GM12878 (cell line): ENCODE results near the gene ADAMTSL5. TPM values are rescaled to one million over a fixed set of nuclear protein-coding genes. Genes with fewer than 3 reads are reported as not detected.

Experiments
- ATAC-seq: fragments of 200-7000 bp; cut with Tn5 transposase; 3 replicates; pipeline ENCODE4 v1.9.1; 2020; ENCODE audit warnings: mild to moderate bottlenecking, moderate library complexity
- BruUV-seq: library from RNA; stranded (reverse); fragments of 400-500 nt; replicated peaks from 2 replicates; lab custom pipeline; 2021; lab: Mats Ljungman, UMichigan
- CTCF ChIA-PET: fragments of 300-600 bp; sonication (Branson Sonifier 250); formaldehyde crosslinking; extraction: SDS; loops from one replicate; lab custom pipeline; 2021; ENCODE audit warnings: inconsistent platforms; lab: Yijun Ruan, JAX
- POLR2A ChIA-PET: fragments of 350-600 bp; formaldehyde crosslinking; extraction: SDS; loops from one replicate; lab custom pipeline; 2021; ENCODE audit warnings: inconsistent platforms; lab: Charles Lee
- RAD21 ChIA-PET: fragments of 300-600 bp; sonication (Branson Sonifier 250); formaldehyde crosslinking; loops from one replicate; lab custom pipeline; 2023; ENCODE audit warnings: antibody characterized with exemption; ENCODE audit not compliant: unreplicated experiment; lab: Charles Lee
- SMC1A ChIA-PET: fragments of 300-600 bp; sonication (Branson Sonifier 250); formaldehyde crosslinking; loops from one replicate; lab custom pipeline; 2023; ENCODE audit not compliant: unreplicated experiment, uncharacterized antibody; lab: Charles Lee
- DNase-seq: peaks from one replicate; pipeline ENCODE4 v3.0.0-alpha.2; 2011; ENCODE audit warnings: low read depth, low spot score
- FAIRE-seq: peaks from 3 replicates; lab custom pipeline; 2011; peaks lifted over from hg19 to GRCh38; lab: Jason Lieb, UNC
- H2AFZ ChIP-seq: 2 replicates; pipeline ENCODE4 v1.6.0; 2011; ENCODE audit warnings: low read depth, low read length, control low read depth; ENCODE audit not compliant: control insufficient read depth
- H3K27ac ChIP-seq: 2 replicates; pipeline ENCODE4 v1.5.1; 2011; ENCODE audit warnings: control low read depth; ENCODE audit not compliant: control insufficient read depth, insufficient read depth
- H3K27me3 ChIP-seq, 2 experiments: replicated peaks in 1 of 2; 2 replicates each; pipeline versions ENCODE4 v1.6.0 to v1.6.1; 2011; ENCODE audit warnings: low read length in 1 of 2; ENCODE audit not compliant: control insufficient read depth in 2 of 2, insufficient read depth in 2 of 2
- H3K36me3 ChIP-seq, 2 experiments: 2 replicates each; pipeline ENCODE4 v1.5.1; 2011; ENCODE audit warnings: low read length in 1 of 2; ENCODE audit not compliant: control insufficient read depth in 2 of 2, insufficient read depth in 2 of 2
- H3K4me1 ChIP-seq: 2 replicates; pipeline ENCODE4 v1.6.1; 2011; ENCODE audit warnings: mild to moderate bottlenecking, low read length, moderate library complexity, mixed read lengths; ENCODE audit not compliant: control insufficient read depth, insufficient read depth
- H3K4me2 ChIP-seq: 2 replicates; pipeline ENCODE4 v1.6.0; 2011; ENCODE audit warnings: control low read depth; ENCODE audit not compliant: control insufficient read depth, insufficient read depth
- H3K4me3 ChIP-seq: fragments of 200-600 bp; sonication (generic); 2 replicates; pipeline ENCODE4 v1.5.1; 2016
- H3K79me2 ChIP-seq: 2 replicates; pipeline ENCODE4 v1.6.0; 2011; ENCODE audit warnings: low read length; ENCODE audit not compliant: control insufficient read depth, insufficient read depth
- H3K9ac ChIP-seq: 2 replicates; pipeline ENCODE4 v1.8.0; 2011; ENCODE audit warnings: low read length, control low read depth, mixed read lengths; ENCODE audit not compliant: control insufficient read depth, insufficient read depth
- H3K9me3 ChIP-seq: replicated peaks from 3 replicates; pipeline ENCODE4 v1.5.1; 2011; ENCODE audit warnings: mild to moderate bottlenecking, low read length; ENCODE audit not compliant: control insufficient read depth, insufficient read depth
- H4K20me1 ChIP-seq: 2 replicates; pipeline ENCODE4 v1.6.0; 2011; ENCODE audit not compliant: control insufficient read depth, insufficient read depth
- CBFB ChIP-seq: IDR thresholded peaks from 2 replicates; pipeline ENCODE4 v1.6.1; 2016; ENCODE audit warnings: antibody characterized with exemption, low read depth
- FOXM1 ChIP-seq: IDR thresholded peaks from 2 replicates; pipeline ENCODE4 v1.6.1; 2012; ENCODE audit warnings: low read depth, mild to moderate bottlenecking, inconsistent platforms, low read length, moderate library complexity
- IRF4 ChIP-seq: IDR thresholded peaks from 2 replicates; pipeline ENCODE4 v1.6.1; 2011; ENCODE audit warnings: low read depth, low read length
- MXI1 ChIP-seq: fragments of 150-350 bp; IDR thresholded peaks from 2 replicates; pipeline ENCODE4 v1.6.1; 2011; ENCODE audit warnings: low read depth, mild to moderate bottlenecking, inconsistent platforms, low read length, improper control_type of control experiment
- POLR2AphosphoS5 ChIP-seq: IDR thresholded peaks from 2 replicates; pipeline ENCODE4 v1.6.1; 2011; ENCODE audit warnings: mild to moderate bottlenecking, low read length, inconsistent platforms
- RB1 ChIP-seq: fragments of 450-650 bp; formaldehyde crosslinking; IDR thresholded peaks from 2 replicates; pipeline ENCODE4 v1.6.1; 2017; ENCODE audit warnings: mild to moderate bottlenecking, borderline replicate concordance
- RFX5 ChIP-seq: IDR thresholded peaks from 2 replicates; pipeline ENCODE4 v1.6.1; 2011; ENCODE audit warnings: low read depth, low read length, improper control_type of control experiment
- SIN3A ChIP-seq: IDR thresholded peaks from 2 replicates; pipeline ENCODE4 v1.6.1; 2012; ENCODE audit warnings: low read depth, low read length, improper control_type of control experiment
- SMC3 ChIP-seq: IDR thresholded peaks from 2 replicates; pipeline ENCODE4 v1.6.1; 2011; ENCODE audit warnings: low read length, improper control_type of control experiment, borderline replicate concordance
- SREBF1 ChIP-seq: IDR thresholded peaks from 2 replicates; pipeline ENCODE4 v1.6.1; 2012; ENCODE audit warnings: mild to moderate bottlenecking, low read length
- SRF ChIP-seq, 2 experiments: IDR thresholded peaks; 2 replicates each; pipeline ENCODE4 v1.6.1; 2011; ENCODE audit warnings: low read depth in 2 of 2, low read length in 2 of 2, mild to moderate bottlenecking in 1 of 2, moderate library complexity in 1 of 2
- YBX1 ChIP-seq: fragments of 450-650 bp; IDR thresholded peaks from 2 replicates; pipeline ENCODE4 v1.6.1; 2016; ENCODE audit warnings: antibody characterized with exemption
- WGBS: methylation state at CpG from one replicate; pipeline ENCODE4 v1.1.6; 2016; ENCODE audit warnings: low lambda C conversion rate; ENCODE audit not compliant: insufficient replicate concordance, insufficient coverage; ENCODE audit errors: missing lambda C conversion rate; 5-methylcytosine and 5-hydroxymethylcytosine counted together
- in situ Hi-C: fragments of 300-500 bp; cut with MboI; formaldehyde crosslinking; loops from 9 replicates; pipeline ENCODE4 v1.14.3; 2018; ENCODE audit warnings: mixed read lengths
- intact Hi-C: fragments of 100-400 bp; cut with micrococcal nuclease; formaldehyde crosslinking; loops from one replicate; pipeline ENCODE4 v1.14.2; 2022; ENCODE audit not compliant: unreplicated experiment
- polyA plus RNA-seq, 11 experiments: library from polyadenylated mRNA; depleted of rRNA in 4 of 11; unstranded in 6 of 11; stranded (reverse) in 5 of 11; fragments of >200 nt; fragmentation: Nextera tagmentation in 4 of 11; fragmentation: Illumina TruSeq in 1 of 11; extraction: Ambion mirVana in 4 of 11; extraction: Trizol in 1 of 11; gene quantifications; 1 replicate in 1 of 11; 2 replicates in 10 of 11; pipeline versions ENCODE4 v1.2.1 to v1.2.3, GENCODE V29; 2011 to 2016; ENCODE audit warnings: inconsistent platforms in 2 of 11, missing spikeins in 2 of 11, low read depth in 1 of 11
- total RNA-seq, 4 experiments: library from RNA; depleted of rRNA in 3 of 4; stranded (reverse); fragments of >200 nt in 3 of 4; fragmentation: Illumina TruSeq in 1 of 4; extraction: Trizol in 1 of 4; gene quantifications; 2 replicates each; pipeline versions ENCODE4 v1.2.1 to v1.2.3, GENCODE V29; 2013 to 2021
- TF ChIP-seq, protein P1 (sequence below): fragments of 450-650 bp; formaldehyde crosslinking; IDR thresholded peaks from 2 replicates; pipeline ENCODE4 v1.4.0; 2020; ENCODE audit warnings: mild to moderate bottlenecking, moderate library complexity
- TF ChIP-seq, protein P2 (sequence below): fragments of 450-650 bp; IDR thresholded peaks from 2 replicates; pipeline ENCODE4 v1.6.1; 2017; ENCODE audit warnings: mild to moderate bottlenecking, moderate library complexity

The ADAMTSL5 gene
- total and polyA plus RNA-seq, 10 of the 15 experiments (the other 5 are each of a cell fraction or from before 2014, with no cell fraction given): 0.04 to 0.83 (median 0.32) TPM; not detected in 4

DNA sequence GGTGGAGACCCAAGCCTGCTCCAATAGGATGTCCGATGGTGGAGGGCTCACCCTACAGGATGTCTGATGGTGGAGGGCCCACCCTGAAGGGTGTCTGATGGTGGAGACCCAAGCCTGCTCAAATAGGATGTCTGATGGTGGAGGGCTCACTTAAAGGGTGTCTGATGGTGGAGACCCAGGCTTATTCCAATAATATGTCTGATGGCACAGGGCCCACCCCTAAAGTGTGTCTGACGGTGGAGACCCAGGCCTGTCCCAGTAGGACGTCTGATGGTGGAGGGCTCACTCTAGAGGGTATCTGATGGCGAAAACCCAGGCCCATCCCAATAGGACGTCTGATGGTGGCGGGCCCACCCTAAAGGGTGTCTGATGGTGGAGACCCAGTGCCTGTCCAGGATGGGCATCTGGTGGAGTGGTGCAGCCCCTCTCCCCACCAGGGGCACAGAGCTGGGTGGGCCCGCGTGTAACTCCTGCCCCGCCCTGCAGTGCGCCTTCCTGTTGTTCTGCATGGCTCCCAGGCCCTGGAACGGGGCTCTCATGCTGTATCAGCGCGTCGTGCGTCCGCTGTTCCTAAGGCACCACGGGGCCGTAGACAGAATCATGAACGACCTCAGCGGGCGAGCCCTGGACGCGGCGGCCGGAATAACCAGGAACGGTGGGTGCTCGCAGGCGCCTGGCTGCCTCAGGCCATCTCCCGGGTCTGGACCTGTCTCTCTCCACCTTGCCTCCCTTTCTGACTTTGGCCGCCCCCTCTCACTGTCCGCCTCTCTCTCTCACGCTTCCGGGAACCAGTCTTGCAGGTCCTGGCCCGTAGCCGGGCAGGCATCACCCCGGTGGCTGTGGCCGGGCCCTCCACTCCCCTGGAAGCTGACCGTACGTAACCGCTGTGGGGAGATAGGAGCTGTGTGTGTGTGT is 16.8 kb downstream of the ADAMTSL5 start (continued):
- TF ChIP-seq, protein P1, sequence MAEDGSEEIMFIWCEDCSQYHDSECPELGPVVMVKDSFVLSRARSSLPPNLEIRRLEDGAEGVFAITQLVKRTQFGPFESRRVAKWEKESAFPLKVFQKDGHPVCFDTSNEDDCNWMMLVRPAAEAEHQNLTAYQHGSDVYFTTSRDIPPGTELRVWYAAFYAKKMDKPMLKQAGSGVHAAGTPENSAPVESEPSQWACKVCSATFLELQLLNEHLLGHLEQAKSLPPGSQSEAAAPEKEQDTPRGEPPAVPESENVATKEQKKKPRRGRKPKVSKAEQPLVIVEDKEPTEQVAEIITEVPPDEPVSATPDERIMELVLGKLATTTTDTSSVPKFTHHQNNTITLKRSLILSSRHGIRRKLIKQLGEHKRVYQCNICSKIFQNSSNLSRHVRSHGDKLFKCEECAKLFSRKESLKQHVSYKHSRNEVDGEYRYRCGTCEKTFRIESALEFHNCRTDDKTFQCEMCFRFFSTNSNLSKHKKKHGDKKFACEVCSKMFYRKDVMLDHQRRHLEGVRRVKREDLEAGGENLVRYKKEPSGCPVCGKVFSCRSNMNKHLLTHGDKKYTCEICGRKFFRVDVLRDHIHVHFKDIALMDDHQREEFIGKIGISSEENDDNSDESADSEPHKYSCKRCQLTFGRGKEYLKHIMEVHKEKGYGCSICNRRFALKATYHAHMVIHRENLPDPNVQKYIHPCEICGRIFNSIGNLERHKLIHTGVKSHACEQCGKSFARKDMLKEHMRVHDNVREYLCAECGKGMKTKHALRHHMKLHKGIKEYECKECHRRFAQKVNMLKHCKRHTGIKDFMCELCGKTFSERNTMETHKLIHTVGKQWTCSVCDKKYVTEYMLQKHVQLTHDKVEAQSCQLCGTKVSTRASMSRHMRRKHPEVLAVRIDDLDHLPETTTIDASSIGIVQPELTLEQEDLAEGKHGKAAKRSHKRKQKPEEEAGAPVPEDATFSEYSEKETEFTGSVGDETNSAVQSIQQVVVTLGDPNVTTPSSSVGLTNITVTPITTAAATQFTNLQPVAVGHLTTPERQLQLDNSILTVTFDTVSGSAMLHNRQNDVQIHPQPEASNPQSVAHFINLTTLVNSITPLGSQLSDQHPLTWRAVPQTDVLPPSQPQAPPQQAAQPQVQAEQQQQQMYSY (CRISPR knock-in tag): no peak
- TF ChIP-seq CBFB: no peak
- TF ChIP-seq RB1: no peak
- TF ChIP-seq IRF4: no peak

DNA sequence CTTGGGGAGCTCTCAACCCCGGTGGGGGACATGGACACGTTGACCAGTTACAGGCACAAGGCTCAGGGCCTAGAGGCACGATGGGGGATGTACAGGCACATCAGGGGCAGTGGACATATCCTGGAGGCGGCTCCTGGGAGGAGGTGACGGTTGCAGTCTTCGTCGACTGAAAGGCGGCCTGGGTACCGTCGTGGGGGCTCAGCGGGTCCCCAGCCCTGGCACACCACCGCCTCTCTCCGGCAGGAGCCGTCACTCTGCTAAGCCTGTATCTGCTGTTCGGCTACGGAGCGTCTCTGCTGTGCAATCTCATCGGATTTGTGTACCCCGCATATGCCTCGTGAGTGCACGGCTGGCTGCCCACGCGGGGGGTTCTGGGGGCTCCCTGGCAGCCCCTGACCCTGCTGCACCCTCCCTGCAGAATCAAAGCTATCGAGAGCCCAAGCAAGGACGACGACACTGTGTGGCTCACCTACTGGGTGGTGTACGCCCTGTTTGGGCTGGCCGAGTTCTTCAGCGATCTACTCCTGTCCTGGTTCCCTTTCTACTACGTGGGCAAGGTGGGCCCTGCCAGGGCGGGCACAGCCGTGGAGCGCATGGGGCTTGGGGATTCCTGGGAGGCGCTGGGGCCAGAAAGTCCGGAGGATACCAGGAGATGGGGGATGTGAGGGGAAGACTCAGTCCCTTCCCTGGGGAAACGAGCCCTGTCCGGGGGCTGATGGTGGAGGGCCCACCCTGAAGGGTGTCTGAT is 17.6 kb downstream of the ADAMTSL5 start:
- FAIRE-seq (no peak), ATAC-seq (no peak), DNase-seq (no peak)
- H3K36me3 ChIP-seq: no peaks in the 10 kb centered on the region
- SMC1A ChIA-PET: no interaction called here
- no peak overlapping the region for H2AFZ ChIP-seq
- RAD21 ChIA-PET: no interaction called here
- no TSS peak for BruUV-seq
- CTCF ChIA-PET: no interaction called here
- no peaks in the 10 kb centered on the region for H3K9me3 ChIP-seq
- POLR2A ChIA-PET: no interaction called here
- WGBS: 39% methylated on average over 36 of the region's 37 CpGs
- H3K4me2 ChIP-seq: no peak overlapping the region
- no peak overlapping the region for H3K27ac ChIP-seq
- no peak overlapping the region for H3K9ac ChIP-seq
- in situ Hi-C loops: no loop called here
- no peaks in the 10 kb centered on the region for H3K79me2 ChIP-seq
- H3K4me1 ChIP-seq: no peaks in the 10 kb centered on the region
- intact Hi-C loops: no loop called here
- no peaks in the 10 kb centered on the region for H4K20me1 ChIP-seq
- H3K4me3 ChIP-seq: no peak overlapping the region
- no peaks in the 10 kb centered on the region; a peak in 1 of 4 replicates for H3K27me3 ChIP-seq
- no peak for TF ChIP-seq SREBF1
- TF ChIP-seq POLR2AphosphoS5: no peak
- no peak for TF ChIP-seq SIN3A
- TF ChIP-seq SRF (IDR thresholded peaks at IDR 0.05; ENCODE audit: low read depth in 2 of 2, low read length in 2 of 2): no peak
- TF ChIP-seq RFX5: no peak
- TF ChIP-seq FOXM1: no peak
- TF ChIP-seq, protein P2, sequence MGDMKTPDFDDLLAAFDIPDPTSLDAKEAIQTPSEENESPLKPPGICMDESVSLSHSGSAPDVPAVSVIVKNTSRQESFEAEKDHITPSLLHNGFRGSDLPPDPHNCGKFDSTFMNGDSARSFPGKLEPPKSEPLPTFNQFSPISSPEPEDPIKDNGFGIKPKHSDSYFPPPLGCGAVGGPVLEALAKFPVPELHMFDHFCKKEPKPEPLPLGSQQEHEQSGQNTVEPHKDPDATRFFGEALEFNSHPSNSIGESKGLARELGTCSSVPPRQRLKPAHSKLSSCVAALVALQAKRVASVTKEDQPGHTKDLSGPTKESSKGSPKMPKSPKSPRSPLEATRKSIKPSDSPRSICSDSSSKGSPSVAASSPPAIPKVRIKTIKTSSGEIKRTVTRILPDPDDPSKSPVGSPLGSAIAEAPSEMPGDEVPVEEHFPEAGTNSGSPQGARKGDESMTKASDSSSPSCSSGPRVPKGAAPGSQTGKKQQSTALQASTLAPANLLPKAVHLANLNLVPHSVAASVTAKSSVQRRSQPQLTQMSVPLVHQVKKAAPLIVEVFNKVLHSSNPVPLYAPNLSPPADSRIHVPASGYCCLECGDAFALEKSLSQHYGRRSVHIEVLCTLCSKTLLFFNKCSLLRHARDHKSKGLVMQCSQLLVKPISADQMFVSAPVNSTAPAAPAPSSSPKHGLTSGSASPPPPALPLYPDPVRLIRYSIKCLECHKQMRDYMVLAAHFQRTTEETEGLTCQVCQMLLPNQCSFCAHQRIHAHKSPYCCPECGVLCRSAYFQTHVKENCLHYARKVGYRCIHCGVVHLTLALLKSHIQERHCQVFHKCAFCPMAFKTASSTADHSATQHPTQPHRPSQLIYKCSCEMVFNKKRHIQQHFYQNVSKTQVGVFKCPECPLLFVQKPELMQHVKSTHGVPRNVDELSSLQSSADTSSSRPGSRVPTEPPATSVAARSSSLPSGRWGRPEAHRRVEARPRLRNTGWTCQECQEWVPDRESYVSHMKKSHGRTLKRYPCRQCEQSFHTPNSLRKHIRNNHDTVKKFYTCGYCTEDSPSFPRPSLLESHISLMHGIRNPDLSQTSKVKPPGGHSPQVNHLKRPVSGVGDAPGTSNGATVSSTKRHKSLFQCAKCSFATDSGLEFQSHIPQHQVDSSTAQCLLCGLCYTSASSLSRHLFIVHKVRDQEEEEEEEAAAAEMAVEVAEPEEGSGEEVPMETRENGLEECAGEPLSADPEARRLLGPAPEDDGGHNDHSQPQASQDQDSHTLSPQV: no peak
- TF ChIP-seq YBX1: no peak
- no peak for TF ChIP-seq SMC3
- TF ChIP-seq MXI1: no peak
